Panc1 (cell line): ENCODE data around the gene ATP11A. TPM values are rescaled to one million over a fixed set of nuclear protein-coding genes. Genes with fewer than 3 reads are reported as not detected.

Experiments used
- ATAC-seq: fragments of 200-7000 bp; cut with Tn5 transposase; 2 replicates; pipeline ENCODE4 v1.9.1; 2020; ENCODE audit warnings: mild to moderate bottlenecking, moderate library complexity
- BruUV-seq: library from RNA; stranded (reverse); fragments of 400-500 nt; replicated peaks from 2 replicates; lab custom pipeline; 2021; lab: Mats Ljungman, UMichigan
- CTCF ChIA-PET: fragments of 300-600 bp; sonication (Branson Sonifier 250); formaldehyde crosslinking; loops from one replicate; lab custom pipeline; 2022; ENCODE audit warnings: antibody characterized with exemption; lab: Charles Lee
- POLR2A ChIA-PET: fragments of 300-600 bp; sonication (Branson Sonifier 250); formaldehyde crosslinking; loops from one replicate; lab custom pipeline; 2022; ENCODE audit warnings: antibody characterized with exemption; lab: Charles Lee
- DNase-seq: peaks from one replicate; pipeline ENCODE4 v3.0.0-alpha.2; 2010; ENCODE audit warnings: low read depth, low spot score
- H3K27ac ChIP-seq: 2 replicates; pipeline ENCODE4 v1.5.1; 2011; ENCODE audit warnings: mild to moderate bottlenecking, low read length, inconsistent platforms
- H3K27me3 ChIP-seq: fragments of 200-500 bp; sonication (Bioruptor generic); 2 replicates; pipeline ENCODE4 v1.6.0; 2014; ENCODE audit warnings: low read length, inconsistent platforms; ENCODE audit not compliant: control insufficient read depth, insufficient read depth
- H3K36me3 ChIP-seq: fragments of 200-500 bp; sonication (Bioruptor generic); 2 replicates; pipeline ENCODE4 v1.5.1; 2014; ENCODE audit warnings: inconsistent platforms, mild to moderate bottlenecking, low read length, moderate library complexity; ENCODE audit not compliant: control insufficient read depth, insufficient read depth
- H3K4me1 ChIP-seq: 2 replicates; pipeline ENCODE4 v1.5.1; 2011; ENCODE audit warnings: inconsistent platforms, mild to moderate bottlenecking, low read length, moderate library complexity; ENCODE audit not compliant: control insufficient read depth, insufficient read depth
- H3K4me3 ChIP-seq, 2 experiments: 2 replicates each; pipeline ENCODE4 v1.5.1; 2011 to 2012; ENCODE audit warnings: low read depth in 2 of 2, low read length in 2 of 2, mild to moderate bottlenecking in 2 of 2, inconsistent platforms in 1 of 2, moderate library complexity in 1 of 2
- H3K9me3 ChIP-seq: fragments of 200-500 bp; sonication (Bioruptor generic); 2 replicates; pipeline ENCODE4 v1.5.1; 2014; ENCODE audit warnings: low read depth, mild to moderate bottlenecking, inconsistent platforms, low read length, moderate library complexity; ENCODE audit not compliant: control insufficient read depth, insufficient read depth
- CTCF ChIP-seq: fragments of 450-650 bp; IDR thresholded peaks from 2 replicates; pipeline ENCODE4 v1.5.1; 2017; ENCODE audit warnings: mild to moderate bottlenecking
- POLR2AphosphoS5 ChIP-seq: IDR thresholded peaks from 2 replicates; pipeline ENCODE4 v1.6.1; 2012; ENCODE audit warnings: mild to moderate bottlenecking, low read depth, low read length, moderate library complexity
- SIN3A ChIP-seq: IDR thresholded peaks from 2 replicates; pipeline ENCODE4 v1.6.1; 2012; ENCODE audit warnings: low read depth, mild to moderate bottlenecking, low read length, moderate library complexity, borderline replicate concordance; ENCODE audit not compliant: insufficient read depth
- TCF7L2 ChIP-seq: IDR thresholded peaks from 2 replicates; pipeline ENCODE4 v1.6.1; 2011; ENCODE audit warnings: mild to moderate bottlenecking, low read depth, low read length, inconsistent platforms
- in situ Hi-C: cut with HindIII; loops from 2 replicates; pipeline ENCODE4 v1.10.0; 2016; ENCODE audit warnings: low sequenced_read_pairs, low pct_unique_long_range_greater_than_20kb
- intact Hi-C: fragments of 100-400 bp; cut with micrococcal nuclease; formaldehyde crosslinking; loops from one replicate; pipeline ENCODE4 v1.10.0; 2022; ENCODE audit not compliant: unreplicated experiment
- total RNA-seq: library from RNA; stranded (reverse); gene quantifications from one replicate; pipeline ENCODE4 v1.2.1, GENCODE V29; 2021; ENCODE audit not compliant: unreplicated experiment
- TF ChIP-seq, protein P1 (sequence below), 2 experiments: IDR thresholded peaks; 2 replicates each; pipeline ENCODE4 v1.6.1; 2011 to 2012; ENCODE audit warnings: low read depth in 2 of 2, control low read depth in 1 of 2, low read length in 1 of 2, mild to moderate bottlenecking in 1 of 2, moderate library complexity in 1 of 2; ENCODE audit not compliant: insufficient read depth in 1 of 2

The ATP11A gene
- total RNA-seq, 1 experiment from 2014 or later, result 85.8 TPM

GRCh38 chr13:112756511-112756966 is 66.7 kb downstream of the ATP11A start:
- H3K36me3 ChIP-seq, result no peaks in the 10 kb centered on the region
- ATAC-seq (no peak), DNase-seq (no peak)
- no peaks in the 10 kb centered on the region for H3K27me3 ChIP-seq
- no peaks in the 10 kb centered on the region for H3K9me3 ChIP-seq
- BruUV-seq, result no TSS peak
- peaks cover 22% of the 10 kb centered on the region for H3K4me1 ChIP-seq
- intact Hi-C loops (no loop called here), in situ Hi-C loops (no loop called here)
- no peak for TF ChIP-seq POLR2AphosphoS5
- no peak for TF ChIP-seq TCF7L2
- TF ChIP-seq, protein P1, sequence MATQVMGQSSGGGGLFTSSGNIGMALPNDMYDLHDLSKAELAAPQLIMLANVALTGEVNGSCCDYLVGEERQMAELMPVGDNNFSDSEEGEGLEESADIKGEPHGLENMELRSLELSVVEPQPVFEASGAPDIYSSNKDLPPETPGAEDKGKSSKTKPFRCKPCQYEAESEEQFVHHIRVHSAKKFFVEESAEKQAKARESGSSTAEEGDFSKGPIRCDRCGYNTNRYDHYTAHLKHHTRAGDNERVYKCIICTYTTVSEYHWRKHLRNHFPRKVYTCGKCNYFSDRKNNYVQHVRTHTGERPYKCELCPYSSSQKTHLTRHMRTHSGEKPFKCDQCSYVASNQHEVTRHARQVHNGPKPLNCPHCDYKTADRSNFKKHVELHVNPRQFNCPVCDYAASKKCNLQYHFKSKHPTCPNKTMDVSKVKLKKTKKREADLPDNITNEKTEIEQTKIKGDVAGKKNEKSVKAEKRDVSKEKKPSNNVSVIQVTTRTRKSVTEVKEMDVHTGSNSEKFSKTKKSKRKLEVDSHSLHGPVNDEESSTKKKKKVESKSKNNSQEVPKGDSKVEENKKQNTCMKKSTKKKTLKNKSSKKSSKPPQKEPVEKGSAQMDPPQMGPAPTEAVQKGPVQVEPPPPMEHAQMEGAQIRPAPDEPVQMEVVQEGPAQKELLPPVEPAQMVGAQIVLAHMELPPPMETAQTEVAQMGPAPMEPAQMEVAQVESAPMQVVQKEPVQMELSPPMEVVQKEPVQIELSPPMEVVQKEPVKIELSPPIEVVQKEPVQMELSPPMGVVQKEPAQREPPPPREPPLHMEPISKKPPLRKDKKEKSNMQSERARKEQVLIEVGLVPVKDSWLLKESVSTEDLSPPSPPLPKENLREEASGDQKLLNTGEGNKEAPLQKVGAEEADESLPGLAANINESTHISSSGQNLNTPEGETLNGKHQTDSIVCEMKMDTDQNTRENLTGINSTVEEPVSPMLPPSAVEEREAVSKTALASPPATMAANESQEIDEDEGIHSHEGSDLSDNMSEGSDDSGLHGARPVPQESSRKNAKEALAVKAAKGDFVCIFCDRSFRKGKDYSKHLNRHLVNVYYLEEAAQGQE (IDR thresholded peaks at IDR 0.05; ENCODE audit: insufficient read depth in 1 of 2, low read depth in 2 of 2, low read length in 1 of 2), result no peak
- no peak for TF ChIP-seq SIN3A
- TF ChIP-seq CTCF, result no peak
- ChIA-PET POLR2A (no interaction called here), CTCF (interaction anchor here (0.5 kb wide), 1 partner anchor 10 kb away, joined by 6 read pairs; no protein-coding TSS in a partner anchor)
- no peak overlapping the region for H3K27ac ChIP-seq
- no peak overlapping the region for H3K4me3 ChIP-seq

DNA sequence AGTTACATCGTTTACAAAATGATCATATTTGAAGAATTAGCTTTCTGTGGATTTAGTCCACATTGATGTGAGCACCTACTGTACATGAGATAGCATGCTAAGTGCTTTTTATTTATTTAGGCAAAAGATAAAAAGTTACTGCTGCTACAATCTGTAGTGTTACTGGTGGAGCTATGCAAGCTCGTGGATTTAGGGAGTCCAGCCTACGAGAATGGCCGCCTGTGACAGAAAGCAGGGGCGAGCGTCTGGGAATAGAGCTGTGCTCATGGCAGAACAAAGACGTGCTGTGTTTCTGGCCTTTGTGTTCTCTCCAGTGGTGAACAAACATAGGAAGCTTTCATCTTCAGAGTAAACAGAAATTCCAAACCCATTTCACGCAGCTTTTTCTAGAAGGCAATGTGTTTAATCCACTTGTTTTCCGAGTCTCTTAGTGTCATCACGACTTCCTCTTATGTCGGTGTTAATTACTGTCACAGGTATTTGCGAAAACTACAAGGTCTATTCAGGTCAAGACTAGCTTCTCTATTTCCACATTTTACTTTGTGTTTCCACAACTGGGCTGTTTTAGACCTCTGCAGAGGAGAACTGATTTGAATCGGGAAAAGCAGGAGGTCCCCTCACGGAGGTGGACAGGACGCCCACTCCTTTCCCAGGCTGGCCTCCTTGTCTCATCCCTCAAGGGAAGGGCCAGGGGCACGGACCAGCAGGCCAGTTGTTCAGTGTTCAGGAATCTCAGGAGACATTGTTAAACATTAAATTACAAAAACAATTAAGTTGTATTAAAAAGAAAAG is 67.3 kb downstream of the ATP11A start:
- no peaks in the 10 kb centered on the region for H3K27me3 ChIP-seq
- DNase-seq, result no peak

More for the DNA sequence above, 67.3 kb downstream of the ATP11A start:
- Histone ChIP-seq H3K36me3 (no peaks in the 10 kb centered on the region), H3K9me3 (no peaks in the 10 kb centered on the region), H3K27ac (peak overlapping the region; percentile 29; the same call in 1 of the 2 replicates), H3K4me1 (peaks cover 28% of the 10 kb centered on the region), H3K4me3 (no peak overlapping the region)
- TF ChIP-seq SIN3A (no peak), TCF7L2 (no peak)
- TF ChIP-seq, protein P1 (IDR thresholded peaks at IDR 0.05; ENCODE audit: insufficient read depth in 1 of 2, low read depth in 2 of 2, low read length in 1 of 2), result no peak
- CTCF ChIA-PET, result interaction anchor here (0.5 to 0.6 kb wide), 2 partner anchors 11 to 147 kb away, joined by 3 to 6 read pairs; no protein-coding TSS in a partner anchor
- in situ Hi-C loops (no loop called here), intact Hi-C loops (no loop called here)
- ATAC-seq, result no peak
- BruUV-seq, result no TSS peak
- POLR2A ChIA-PET, result no interaction called here
